Natural killer cell (primary cell): Measurements from ENCODE around the gene CFAP77. TPM values are rescaled to one million over a fixed set of nuclear protein-coding genes. Genes with fewer than 3 reads are reported as not detected.

Experiments used
- ATAC-seq, 3 donors: fragments of 150-1000 bp in 2 of 3; fragments of 200-7000 bp in 1 of 3; cut with Tn5 transposase; 1 replicate in 1 of 3; 2 replicates in 2 of 3; pipeline ENCODE4 v1.10.0; 2021; ENCODE audit warnings: mild to moderate bottlenecking in 2 of 3, moderate library complexity in 2 of 3
- DNase-seq, 2 donors: peaks; one replicate each; pipeline versions ENCODE4 v3.0.0 to v3.0.0-alpha.2; 2013 to 2021; ENCODE audit warnings: mixed read lengths in 1 of 2
- H3K27ac ChIP-seq: one replicate; pipeline ENCODE4 v1.5.1; 2013; ENCODE audit warnings: mild to moderate bottlenecking, low read length
- H3K27me3 ChIP-seq: one replicate; pipeline ENCODE4 v1.6.1; 2013; ENCODE audit warnings: low read length; ENCODE audit not compliant: control insufficient read depth, insufficient read depth
- H3K36me3 ChIP-seq: one replicate; pipeline ENCODE4 v1.6.1; 2013; ENCODE audit warnings: low read length; ENCODE audit not compliant: control insufficient read depth, insufficient read depth
- H3K4me1 ChIP-seq: one replicate; pipeline ENCODE4 v1.6.1; 2013; ENCODE audit warnings: low read length; ENCODE audit not compliant: control insufficient read depth, insufficient read depth
- H3K4me3 ChIP-seq: one replicate; pipeline ENCODE4 v1.5.1; 2013; ENCODE audit warnings: low read length
- H3K9me3 ChIP-seq: one replicate; pipeline ENCODE4 v1.6.1; 2013; ENCODE audit warnings: low read length; ENCODE audit not compliant: control insufficient read depth, insufficient read depth
- H3K27ac Mint-ChIP-seq, 2 donors: one replicate each; pipeline ENCODE4 v1.8.0; 2022; ENCODE audit warnings: mild to moderate bottlenecking in 2 of 2, mixed read lengths in 2 of 2, moderate library complexity in 1 of 2
- H3K27me3 Mint-ChIP-seq, 2 donors: one replicate each; pipeline ENCODE4 v1.8.0; 2022; ENCODE audit warnings: low read depth in 2 of 2, mixed read lengths in 2 of 2
- H3K36me3 Mint-ChIP-seq: one replicate; pipeline ENCODE4 v1.8.0; 2022; ENCODE audit warnings: mixed read lengths
- H3K4me1 Mint-ChIP-seq, 2 donors: one replicate each; pipeline ENCODE4 v1.8.0; 2022; ENCODE audit warnings: mixed read lengths in 2 of 2
- H3K4me3 Mint-ChIP-seq: one replicate; pipeline ENCODE4 v1.8.0; 2022; ENCODE audit warnings: mild to moderate bottlenecking, moderate library complexity, mixed read lengths
- H3K9me3 Mint-ChIP-seq, 2 donors: one replicate each; pipeline ENCODE4 v1.8.0; 2022; ENCODE audit warnings: mixed read lengths in 2 of 2
- WGBS: methylation state at CpG from one replicate; pipeline ENCODE4 v1.1.7; 2013; ENCODE audit warnings: missing lambda C conversion rate; ENCODE audit not compliant: insufficient coverage; 5-methylcytosine and 5-hydroxymethylcytosine counted together
- intact Hi-C: fragments of 100-400 bp; cut with micrococcal nuclease; formaldehyde crosslinking; loops from one replicate; pipeline ENCODE4 v1.14.2; 2022
- total RNA-seq, 4 donors: library from RNA; stranded (reverse); fragments of 120-200 nt in 1 of 4; gene quantifications; one replicate each; pipeline versions ENCODE4 v1.2.3 to v1.2.4, GENCODE V29; 2013 to 2022
- TF ChIP-seq, protein P1 (sequence below): fragments of 200-600 bp; IDR thresholded peaks from one replicate; pipeline ENCODE4 v1.8.0; 2022; ENCODE audit warnings: antibody characterized with exemption

CFAP77 gene
- total RNA-seq, 3 donors from 2014 or later (not counting 1 experiment from before 2014, with no cell fraction given), result not detected

DNA sequence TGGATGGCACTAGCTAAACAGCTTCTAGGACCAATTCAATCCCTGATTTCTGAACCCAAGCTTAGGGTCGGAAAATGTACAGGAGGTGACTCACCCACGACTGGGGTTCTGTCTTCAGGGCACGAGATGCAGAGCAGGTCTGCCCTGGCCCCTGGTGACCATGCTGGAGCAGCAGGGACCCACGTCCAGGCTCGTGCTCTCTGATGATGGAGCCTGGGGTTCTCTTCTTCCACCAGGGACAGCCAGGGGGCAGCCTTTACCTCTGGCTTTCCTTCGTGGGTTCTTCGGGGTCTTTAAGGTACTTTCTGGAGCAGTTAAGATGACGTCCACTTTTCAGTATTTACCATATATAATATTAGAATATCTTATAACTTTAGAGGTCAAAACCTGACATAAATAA lies 2.1 kb downstream of the CFAP77 start:
- H3K9me3 ChIP-seq, result no peaks in the 10 kb centered on the region
- H3K4me3 ChIP-seq, result no peak overlapping the region
- intact Hi-C loops, result loop anchor here (1.0 to 10.0 kb wide), 3 partner anchors 95 to 388 kb away; partner anchors contain the start of gene GTF3C4
- H3K27me3 ChIP-seq, result peaks cover 37% of the 10 kb centered on the region
- Mint-ChIP-seq H3K4me1 (peaks cover 12% of the 10 kb centered on the region in 2 donors), H3K27ac (no peak overlapping the region), H3K36me3 (no peaks in the 10 kb centered on the region), H3K9me3 (no peaks in the 10 kb centered on the region), H3K27me3 (peaks cover 46 to 53% of the 10 kb centered on the region in 2 donors), H3K4me3 (no peak overlapping the region)
- 5% methylated on average over 5 of the region's 8 CpGs for WGBS
- H3K36me3 ChIP-seq, result no peaks in the 10 kb centered on the region
- TF ChIP-seq, protein P1, sequence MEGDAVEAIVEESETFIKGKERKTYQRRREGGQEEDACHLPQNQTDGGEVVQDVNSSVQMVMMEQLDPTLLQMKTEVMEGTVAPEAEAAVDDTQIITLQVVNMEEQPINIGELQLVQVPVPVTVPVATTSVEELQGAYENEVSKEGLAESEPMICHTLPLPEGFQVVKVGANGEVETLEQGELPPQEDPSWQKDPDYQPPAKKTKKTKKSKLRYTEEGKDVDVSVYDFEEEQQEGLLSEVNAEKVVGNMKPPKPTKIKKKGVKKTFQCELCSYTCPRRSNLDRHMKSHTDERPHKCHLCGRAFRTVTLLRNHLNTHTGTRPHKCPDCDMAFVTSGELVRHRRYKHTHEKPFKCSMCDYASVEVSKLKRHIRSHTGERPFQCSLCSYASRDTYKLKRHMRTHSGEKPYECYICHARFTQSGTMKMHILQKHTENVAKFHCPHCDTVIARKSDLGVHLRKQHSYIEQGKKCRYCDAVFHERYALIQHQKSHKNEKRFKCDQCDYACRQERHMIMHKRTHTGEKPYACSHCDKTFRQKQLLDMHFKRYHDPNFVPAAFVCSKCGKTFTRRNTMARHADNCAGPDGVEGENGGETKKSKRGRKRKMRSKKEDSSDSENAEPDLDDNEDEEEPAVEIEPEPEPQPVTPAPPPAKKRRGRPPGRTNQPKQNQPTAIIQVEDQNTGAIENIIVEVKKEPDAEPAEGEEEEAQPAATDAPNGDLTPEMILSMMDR, result peak; percentile 74
- H3K27ac ChIP-seq, result no peak overlapping the region
- ATAC-seq, result peak in 2 of 3 donors; percentile 43 to 55
- DNase-seq, result peak; percentile 26 to 59
- H3K4me1 ChIP-seq, result peaks cover 26% of the 10 kb centered on the region

DNA sequence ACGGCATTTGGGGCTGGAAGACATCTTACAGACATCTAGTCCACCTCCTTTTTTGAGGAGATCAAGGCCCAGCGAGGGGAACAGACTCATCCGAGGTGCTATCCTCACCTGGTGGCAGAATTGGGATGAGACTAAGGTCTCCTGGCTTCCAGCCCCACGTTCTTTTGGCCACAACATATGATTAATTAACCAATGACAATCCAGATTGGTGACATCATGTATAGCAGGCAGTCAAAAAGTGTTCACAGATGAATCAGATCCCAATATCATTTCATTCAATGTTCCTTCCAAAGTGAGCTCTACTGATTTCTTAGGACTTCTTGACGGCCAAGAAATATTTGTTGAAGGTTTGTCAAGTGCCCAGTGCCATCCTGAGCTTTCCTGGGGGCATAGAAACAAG lies 3.9 kb downstream of the CFAP77 start:
- Histone ChIP-seq H3K27ac (no peak overlapping the region), H3K4me1 (peaks cover 24% of the 10 kb centered on the region), H3K9me3 (no peaks in the 10 kb centered on the region), H3K36me3 (no peaks in the 10 kb centered on the region), H3K27me3 (peaks cover 45% of the 10 kb centered on the region), H3K4me3 (no peak overlapping the region)
- intact Hi-C loops, result loop anchor here (5.0 to 10.0 kb wide), 2 partner anchors 93 to 261 kb away; partner anchors contain the start of gene GTF3C4
- Mint-ChIP-seq H3K4me1 (peaks cover 9 to 10% of the 10 kb centered on the region in 2 donors), H3K4me3 (no peak overlapping the region), H3K36me3 (no peaks in the 10 kb centered on the region), H3K27me3 (peaks cover 56 to 71% of the 10 kb centered on the region in 2 donors), H3K9me3 (no peaks in the 10 kb centered on the region), H3K27ac (no peak overlapping the region)
- 62% methylated on average over 5 of the region's 5 CpGs for WGBS
- TF ChIP-seq, protein P1, result no peak
- ATAC-seq (no peak), DNase-seq (no peak)

DNA sequence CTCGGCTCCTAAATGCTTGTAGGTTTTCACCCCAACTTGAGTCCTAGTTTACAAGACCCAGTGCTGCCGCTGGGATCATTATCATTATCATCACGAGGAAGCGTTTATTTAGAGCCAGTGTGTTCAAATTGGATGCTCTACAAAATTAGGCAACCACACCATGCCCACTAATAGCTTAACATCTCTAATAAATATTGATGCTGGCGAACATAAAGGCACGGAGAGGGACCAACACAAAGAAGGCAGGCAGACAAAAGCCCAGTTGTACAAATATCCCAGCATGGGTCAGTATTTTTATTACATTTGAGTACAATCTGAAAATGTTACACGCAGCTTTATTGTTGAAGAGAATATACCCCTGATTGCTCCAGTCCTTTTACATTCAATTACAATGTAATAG lies 4.7 kb downstream of the CFAP77 start:
- Mint-ChIP-seq H3K36me3 (no peaks in the 10 kb centered on the region), H3K4me3 (no peak overlapping the region), H3K9me3 (no peaks in the 10 kb centered on the region), H3K27me3 (peaks cover 57 to 80% of the 10 kb centered on the region in 2 donors), H3K4me1 (peaks cover 9 to 10% of the 10 kb centered on the region in 2 donors), H3K27ac (no peak overlapping the region)
- intact Hi-C loops, result loop anchor here (5.0 to 10.0 kb wide), 2 partner anchors 93 to 260 kb away; partner anchors contain the start of gene GTF3C4
- no peak for DNase-seq
- no peak overlapping the region for H3K4me3 ChIP-seq
- TF ChIP-seq, protein P1, result no peak
- H3K4me1 ChIP-seq, result peaks cover 21% of the 10 kb centered on the region
- no peaks in the 10 kb centered on the region for H3K9me3 ChIP-seq
- no peaks in the 10 kb centered on the region for H3K36me3 ChIP-seq
- H3K27me3 ChIP-seq, result peaks cover 40% of the 10 kb centered on the region
- no peak for ATAC-seq
- no peak overlapping the region for H3K27ac ChIP-seq
- 77% methylated on average over 6 of the region's 7 CpGs for WGBS

DNA sequence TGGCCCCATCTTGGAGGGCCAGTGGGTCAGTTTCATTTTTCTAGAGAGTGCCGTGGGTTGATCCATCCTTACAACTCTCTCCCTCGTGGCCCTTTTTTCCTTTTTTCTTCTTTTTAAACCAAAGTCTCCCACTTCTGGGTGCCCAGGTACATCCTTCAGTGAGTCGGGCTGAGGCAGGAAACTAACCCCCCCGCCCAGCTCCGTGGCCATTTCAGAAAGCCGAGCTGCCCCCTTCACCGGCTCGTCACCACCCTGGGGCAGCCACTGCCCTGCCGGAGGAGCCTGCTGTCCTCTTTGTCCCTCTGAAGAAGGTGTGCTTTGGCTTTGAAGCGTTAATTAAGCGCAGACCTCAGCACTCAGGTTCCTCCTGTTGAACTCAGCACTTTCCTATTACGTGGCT lies 5.2 kb downstream of the CFAP77 start:
- WGBS, result 35% methylated on average over 12 of the region's 12 CpGs
- H3K4me1 ChIP-seq, result peaks cover 18% of the 10 kb centered on the region
- H3K27me3 Mint-ChIP-seq, result peaks cover 61 to 82% of the 10 kb centered on the region in 2 donors
- no peaks in the 10 kb centered on the region for H3K36me3 Mint-ChIP-seq
- H3K4me1 Mint-ChIP-seq, result peaks cover 9 to 10% of the 10 kb centered on the region in 2 donors
- no peaks in the 10 kb centered on the region for H3K36me3 ChIP-seq
- H3K27me3 ChIP-seq, result peaks cover 38% of the 10 kb centered on the region
- H3K9me3 Mint-ChIP-seq, result no peaks in the 10 kb centered on the region
- no peak overlapping the region for H3K27ac Mint-ChIP-seq
- TF ChIP-seq, protein P1, result no peak
- ATAC-seq, result no peak
- no peak overlapping the region for H3K4me3 Mint-ChIP-seq
- H3K27ac ChIP-seq, result no peak overlapping the region
- DNase-seq, result no peak
- no peak overlapping the region for H3K4me3 ChIP-seq
- no peaks in the 10 kb centered on the region for H3K9me3 ChIP-seq
- intact Hi-C loops, result loop anchor here (10.0 kb wide), 1 partner anchor 260 kb away; the partner anchor contains the start of gene GTF3C4
